22Rv1 (cell line): ENCODE results near the gene GOPC.

Source experiments
- H3K27ac ChIP-seq: fragments of 450-650 bp; 2 replicates; pipeline ENCODE4 v1.5.1; 2017
- ZFX ChIP-seq: fragments of 450-650 bp; IDR thresholded peaks from 2 replicates; pipeline ENCODE4 v1.6.1; 2017; ENCODE audit warnings: antibody characterized with exemption, borderline replicate concordance
- TF ChIP-seq, protein P1 (sequence below): fragments of 450-650 bp; IDR thresholded peaks from 2 replicates; pipeline ENCODE4 v1.5.1; 2017; ENCODE audit warnings: mild to moderate bottlenecking

Gene GOPC

GRCh38 chr6:117568247-117568646 lies 34.1 kb downstream of the GOPC start:
- TF ChIP-seq, protein P1, sequence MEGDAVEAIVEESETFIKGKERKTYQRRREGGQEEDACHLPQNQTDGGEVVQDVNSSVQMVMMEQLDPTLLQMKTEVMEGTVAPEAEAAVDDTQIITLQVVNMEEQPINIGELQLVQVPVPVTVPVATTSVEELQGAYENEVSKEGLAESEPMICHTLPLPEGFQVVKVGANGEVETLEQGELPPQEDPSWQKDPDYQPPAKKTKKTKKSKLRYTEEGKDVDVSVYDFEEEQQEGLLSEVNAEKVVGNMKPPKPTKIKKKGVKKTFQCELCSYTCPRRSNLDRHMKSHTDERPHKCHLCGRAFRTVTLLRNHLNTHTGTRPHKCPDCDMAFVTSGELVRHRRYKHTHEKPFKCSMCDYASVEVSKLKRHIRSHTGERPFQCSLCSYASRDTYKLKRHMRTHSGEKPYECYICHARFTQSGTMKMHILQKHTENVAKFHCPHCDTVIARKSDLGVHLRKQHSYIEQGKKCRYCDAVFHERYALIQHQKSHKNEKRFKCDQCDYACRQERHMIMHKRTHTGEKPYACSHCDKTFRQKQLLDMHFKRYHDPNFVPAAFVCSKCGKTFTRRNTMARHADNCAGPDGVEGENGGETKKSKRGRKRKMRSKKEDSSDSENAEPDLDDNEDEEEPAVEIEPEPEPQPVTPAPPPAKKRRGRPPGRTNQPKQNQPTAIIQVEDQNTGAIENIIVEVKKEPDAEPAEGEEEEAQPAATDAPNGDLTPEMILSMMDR = no peak
- TF ChIP-seq ZFX = no peak

GRCh38 chr6:117564681-117565080 lies 37.6 kb downstream of the GOPC start:
- no peak overlapping the region for H3K27ac ChIP-seq
- TF ChIP-seq, protein P1 = no peak
- TF ChIP-seq ZFX = no peak

More at GRCh38 chr6:117568247-117568646, 34.1 kb downstream of the GOPC start:
- no peak overlapping the region for H3K27ac ChIP-seq

DNA sequence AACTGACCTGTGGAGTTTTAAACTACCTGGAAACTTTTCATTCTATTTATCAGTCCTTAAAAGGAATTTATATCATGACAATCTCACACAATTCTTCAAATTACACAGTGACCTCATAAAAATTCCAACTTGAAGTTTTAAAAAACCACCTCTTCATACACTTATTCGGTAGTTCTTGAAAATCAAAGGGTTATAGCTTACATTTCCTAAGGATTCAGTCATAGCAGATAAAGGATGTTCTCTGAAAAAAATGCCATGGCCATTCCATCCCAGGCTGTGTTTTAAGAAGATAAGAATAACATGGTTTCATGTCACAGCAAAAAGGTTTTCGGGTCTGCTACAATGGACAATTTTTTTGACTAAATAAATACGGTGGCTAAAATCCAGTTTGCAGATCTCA lies 41.2 kb downstream of the GOPC start:
- H3K27ac ChIP-seq = no peak overlapping the region
- TF ChIP-seq ZFX = no peak
- TF ChIP-seq, protein P1 = no peak

DNA sequence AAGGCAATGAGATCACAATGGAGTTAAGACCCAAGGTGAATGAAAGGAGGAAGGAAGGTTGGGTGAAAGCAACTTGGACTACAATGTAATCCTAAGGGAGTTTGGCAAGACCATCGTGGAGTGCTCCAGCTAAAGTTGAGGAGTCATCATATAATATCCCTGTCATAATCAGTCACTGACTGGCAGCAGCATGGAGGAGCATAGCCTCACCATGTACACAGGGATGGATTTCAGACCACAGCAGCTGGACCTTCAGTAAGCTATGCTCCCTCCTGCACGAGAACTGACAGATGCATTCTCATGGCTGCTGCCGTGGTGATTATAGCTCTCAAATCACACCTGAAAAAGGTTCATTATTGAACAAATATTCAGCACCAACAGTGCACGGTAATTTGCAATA lies 43.0 kb downstream of the GOPC start:
- TF ChIP-seq, protein P1 = no peak
- no peak for TF ChIP-seq ZFX
- H3K27ac ChIP-seq = no peak overlapping the region

DNA sequence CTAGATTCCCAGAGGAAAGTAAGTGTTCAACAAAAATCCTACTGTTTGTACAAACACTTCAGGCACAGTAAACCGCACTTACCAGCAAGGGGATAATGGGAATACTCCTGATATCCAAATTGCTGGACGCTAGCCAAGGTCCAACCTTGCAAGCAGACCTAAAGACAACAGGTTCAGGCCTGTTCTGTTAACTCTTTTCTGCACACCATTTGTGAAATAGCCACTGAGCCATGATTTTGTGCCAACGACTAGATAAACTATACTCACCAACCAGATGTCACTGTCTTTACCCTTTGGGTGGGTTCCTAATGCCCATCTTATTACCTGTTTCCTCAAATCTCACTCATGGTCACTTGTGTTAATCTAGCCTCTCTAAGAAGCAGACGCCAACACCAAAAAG lies 43.5 kb downstream of the GOPC start:
- H3K27ac ChIP-seq = no peak overlapping the region

GRCh38 chr6:117557951-117558350 lies 44.4 kb downstream of the GOPC start:
- no peak overlapping the region for H3K27ac ChIP-seq
- TF ChIP-seq ZFX = no peak
- TF ChIP-seq, protein P1 = no peak

More for the DNA sequence above, 43.5 kb downstream of the GOPC start:
- TF ChIP-seq, protein P1 = no peak
- TF ChIP-seq ZFX = no peak

DNA sequence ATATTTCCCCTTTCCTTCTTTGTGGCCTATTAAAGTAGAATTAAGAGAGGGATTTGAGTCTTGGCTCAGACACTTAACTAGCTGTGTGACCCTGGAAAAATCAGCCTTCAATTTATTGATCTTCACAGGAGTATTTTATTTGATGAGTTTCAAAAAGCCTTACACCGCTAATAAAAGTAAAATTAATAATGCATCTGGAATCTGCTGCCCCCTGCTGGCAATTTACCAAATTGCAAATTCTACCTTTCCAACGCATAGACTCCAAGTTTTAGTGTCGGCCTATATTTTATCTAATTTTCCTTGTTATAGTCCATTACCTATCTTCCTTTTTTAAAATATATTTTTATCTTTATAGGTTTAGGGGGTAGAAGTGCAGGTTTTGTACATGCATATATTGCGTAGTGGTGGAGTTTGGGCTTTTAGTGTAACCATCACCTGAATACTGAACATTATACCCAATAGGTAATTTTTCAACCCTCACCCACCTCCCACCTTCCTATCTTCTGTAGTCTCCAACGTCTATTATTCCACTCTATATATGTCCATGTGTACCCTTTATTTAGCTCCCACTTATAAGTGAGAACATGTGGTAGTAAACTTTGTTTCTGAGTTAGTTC lies 46.3 kb downstream of the GOPC start:
- TF ChIP-seq, protein P1 = peak; percentile 89
- no peak for TF ChIP-seq ZFX
- no peak overlapping the region for H3K27ac ChIP-seq
